GM23248 (cell line): ENCODE data around the gene AGXT. TPM values are rescaled to one million over a fixed set of nuclear protein-coding genes. Genes with fewer than 3 reads are reported as not detected.

ENCODE experiments used
- DNase-seq: peaks from one replicate; pipeline ENCODE4 v3.0.0-alpha.2; 2015
- H2AFZ ChIP-seq: fragments of 200-600 bp; sonication (generic); 2 replicates; pipeline ENCODE4 v1.6.1; 2016; ENCODE audit warnings: antibody characterized with exemption
- H3F3A ChIP-seq: fragments of 200-600 bp; sonication (generic); 2 replicates; pipeline ENCODE4 v1.6.1; 2016; ENCODE audit warnings: mild to moderate bottlenecking, antibody characterized with exemption, mixed run types; ENCODE audit not compliant: insufficient read depth
- H3K27ac ChIP-seq: fragments of 200-600 bp; sonication (generic); 2 replicates; pipeline ENCODE4 v1.5.1; 2016; ENCODE audit warnings: mild to moderate bottlenecking
- H3K27me3 ChIP-seq: fragments of 200-600 bp; sonication (generic); replicated peaks from 2 replicates; pipeline ENCODE4 v1.6.1; 2016; ENCODE audit warnings: mild to moderate bottlenecking; ENCODE audit not compliant: insufficient read depth
- H3K36me3 ChIP-seq: fragments of 200-600 bp; sonication (generic); 2 replicates; pipeline ENCODE4 v1.6.1; 2016; ENCODE audit warnings: low read depth, mild to moderate bottlenecking
- H3K4me1 ChIP-seq: fragments of 200-600 bp; sonication (generic); 2 replicates; pipeline ENCODE4 v1.6.1; 2016; ENCODE audit warnings: mild to moderate bottlenecking; ENCODE audit not compliant: insufficient read depth
- H3K4me2 ChIP-seq: fragments of 200-600 bp; sonication (generic); one replicate; pipeline ENCODE4 v1.6.1; 2016; ENCODE audit warnings: mild to moderate bottlenecking; ENCODE audit not compliant: unreplicated experiment
- H3K4me3 ChIP-seq: fragments of 200-600 bp; sonication (generic); 2 replicates; pipeline ENCODE4 v1.5.1; 2016; ENCODE audit warnings: mild to moderate bottlenecking
- H3K79me2 ChIP-seq: fragments of 200-600 bp; sonication (generic); 2 replicates; pipeline ENCODE4 v1.6.1; 2016; ENCODE audit warnings: mild to moderate bottlenecking; ENCODE audit not compliant: insufficient read depth
- H3K9ac ChIP-seq: fragments of 200-600 bp; sonication (generic); 2 replicates; pipeline ENCODE4 v1.6.1; 2016; ENCODE audit warnings: mild to moderate bottlenecking
- H3K9me2 ChIP-seq: fragments of 200-600 bp; sonication (generic); 2 replicates; pipeline ENCODE4 v1.6.1; 2016; ENCODE audit warnings: mixed run types, mild to moderate bottlenecking, moderate library complexity; ENCODE audit not compliant: insufficient read depth
- H3K9me3 ChIP-seq: fragments of 200-600 bp; sonication (generic); one replicate; pipeline ENCODE4 v1.6.1; 2017; ENCODE audit warnings: low read depth
- H4K20me1 ChIP-seq: fragments of 200-600 bp; sonication (generic); 2 replicates; pipeline ENCODE4 v1.6.0; 2016; ENCODE audit not compliant: insufficient read depth
- EZH2 ChIP-seq: fragments of 200-600 bp; sonication (generic); IDR thresholded peaks from 2 replicates; pipeline ENCODE4 v1.6.1; 2018; ENCODE audit warnings: antibody characterized with exemption, mild to moderate bottlenecking; ENCODE audit not compliant: insufficient read depth, poor library complexity, severe bottlenecking
- EZH2phosphoT487 ChIP-seq: fragments of 200-600 bp; sonication (generic); IDR thresholded peaks from 2 replicates; pipeline ENCODE4 v1.6.1; 2018; ENCODE audit warnings: antibody characterized with exemption, moderate library complexity, mild to moderate bottlenecking, low read depth; ENCODE audit not compliant: insufficient read depth
- WGBS, 2 experiments: methylation state at CpG; one replicate each; pipeline ENCODE4 v1.1.6; 2015 to 2017; ENCODE audit warnings: low lambda C conversion rate in 2 of 2, low coverage in 1 of 2; ENCODE audit errors: missing lambda C conversion rate in 2 of 2; 5-methylcytosine and 5-hydroxymethylcytosine counted together
- in situ Hi-C: fragments of 300-500 bp; cut with MboI; formaldehyde crosslinking; loops from 2 replicates; pipeline ENCODE4 v1.15.0; 2020
- polyA plus RNA-seq: library from polyadenylated mRNA; unstranded; fragments of >200 nt; fragmentation: Nextera tagmentation; extraction: Ambion mirVana; gene quantifications from 2 replicates; pipeline ENCODE4 v1.2.1, GENCODE V29; 2016
- total RNA-seq: library from RNA; depleted of rRNA; stranded (reverse); fragments of >200 nt; shearing (Covaris generic); gene quantifications from 2 replicates; pipeline ENCODE4 v1.2.3, GENCODE V29; 2014

AGXT gene
- total and polyA plus RNA-seq, 2 experiments from 2014 or later, result not detected

DNA sequence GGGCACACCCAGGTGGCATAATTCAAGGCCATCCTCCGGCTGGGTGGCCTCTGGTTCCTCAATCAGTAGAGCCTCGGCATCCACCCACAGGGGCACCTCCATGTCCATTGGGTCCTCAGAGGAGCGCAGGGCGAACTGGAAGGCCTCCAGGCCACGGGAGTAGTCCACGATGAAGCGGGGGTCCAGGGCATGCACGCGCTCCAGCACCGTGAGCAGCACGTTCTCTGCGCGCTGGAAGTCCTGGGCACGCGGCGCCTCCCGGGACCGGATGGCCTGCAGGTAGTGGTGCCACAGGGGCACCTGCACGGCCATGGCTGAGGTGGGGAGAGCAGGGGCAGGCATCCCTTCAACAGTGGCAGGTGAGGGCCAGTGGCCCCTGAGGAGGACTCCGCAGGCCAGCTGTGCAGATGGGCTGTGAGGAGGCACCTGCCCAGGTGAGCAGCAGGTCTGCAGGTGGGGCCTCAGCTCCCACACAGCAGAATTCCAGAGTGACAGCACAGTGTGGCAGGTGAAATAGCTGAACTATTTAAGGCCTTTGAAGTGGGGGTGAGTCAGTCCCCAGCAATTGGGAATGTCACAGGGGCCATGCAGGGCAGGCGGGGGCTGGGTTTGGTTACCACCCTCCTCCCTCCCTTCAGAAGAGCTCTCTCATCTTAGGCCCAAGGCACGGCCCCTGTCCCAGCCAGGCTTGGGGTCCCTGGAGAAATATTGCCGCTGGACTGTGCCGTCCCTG, 27.2 kb downstream of the AGXT start, which contains the start of gene MAB21L4:
TSS of gene MAB21L4 (minus strand) at position 501 of the 733 bp plus-strand sequence. CDS start at position 342, 159 bp downstream.
- Histone ChIP-seq H4K20me1 (no peaks in the 10 kb centered on the region), H3K79me2 (no peaks in the 10 kb centered on the region), H3F3A (no peaks in the 10 kb centered on the region), H3K9me2 (no peaks in the 10 kb centered on the region), H3K4me3 (no peak within 1 kb of the TSS), H3K27ac (no peak within 1 kb of the TSS), H3K4me1 (no peaks in the 10 kb centered on the region), H3K36me3 (no peaks in the 10 kb centered on the region), H3K9me3 (no peaks in the 10 kb centered on the region), H2AFZ (no peak within 1 kb of the TSS), H3K9ac (no peak within 1 kb of the TSS), H3K27me3 (no peaks in the 10 kb centered on the region), H3K4me2 (no peak within 1 kb of the TSS)
- in situ Hi-C loops, result no loop called here
- no peak for TF ChIP-seq EZH2phosphoT487
- TF ChIP-seq EZH2, result no peak
- 82 to 83% methylated on average over 19 to 24 of the region's 24 CpGs for WGBS, 2 experiments
- DNase-seq, result no peak

- Histone ChIP-seq H3K27ac (no peak overlapping the region), H3K4me1 (no peaks in the 10 kb centered on the region), H3K36me3 (no peaks in the 10 kb centered on the region), H3K9me3 (no peaks in the 10 kb centered on the region), H3K4me3 (no peak overlapping the region), H3F3A (no peaks in the 10 kb centered on the region), H2AFZ (no peak overlapping the region), H3K9ac (no peak overlapping the region), H3K4me2 (no peak overlapping the region), H3K9me2 (no peaks in the 10 kb centered on the region), H3K27me3 (no peaks in the 10 kb centered on the region), H4K20me1 (no peaks in the 10 kb centered on the region), H3K79me2 (no peaks in the 10 kb centered on the region)
- 36 to 49% methylated on average over 3 of the region's 7 CpGs for WGBS, 2 experiments
- DNase-seq, result no peak
- in situ Hi-C loops, result no loop called here
- TF ChIP-seq EZH2 (no peak), EZH2phosphoT487 (no peak)
These were observed 27.8 kb downstream of the AGXT start for GRCh38 chr2:240896394-240896793.

- Histone ChIP-seq H3K9me3 (no peaks in the 10 kb centered on the region), H3K9ac (no peak overlapping the region), H3K79me2 (no peaks in the 10 kb centered on the region), H3K36me3 (no peaks in the 10 kb centered on the region), H3K4me2 (no peak overlapping the region), H3K27me3 (no peaks in the 10 kb centered on the region), H3K4me1 (no peaks in the 10 kb centered on the region), H3K4me3 (no peak overlapping the region), H3K9me2 (no peaks in the 10 kb centered on the region), H4K20me1 (no peaks in the 10 kb centered on the region), H3K27ac (no peak overlapping the region), H2AFZ (no peak overlapping the region), H3F3A (no peaks in the 10 kb centered on the region)
- in situ Hi-C loops, result no loop called here
- TF ChIP-seq EZH2, result no peak
- no peak for TF ChIP-seq EZH2phosphoT487
- 59 to 68% methylated on average over 19 to 23 of the region's 23 CpGs for WGBS, 2 experiments
- no peak for DNase-seq
These were observed 28.5 kb downstream of the AGXT start for GRCh38 chr2:240896871-240897692.

GRCh38 chr2:240898108-240898730, 29.6 kb downstream of the AGXT start:
- TF ChIP-seq EZH2phosphoT487 (no peak), EZH2 (no peak)
- Histone ChIP-seq H3K36me3 (no peaks in the 10 kb centered on the region), H3K27ac (no peak overlapping the region), H3K9ac (no peak overlapping the region), H3K9me2 (no peaks in the 10 kb centered on the region), H3K4me2 (no peak overlapping the region), H3F3A (no peaks in the 10 kb centered on the region), H2AFZ (no peak overlapping the region), H3K79me2 (no peaks in the 10 kb centered on the region), H3K4me1 (no peaks in the 10 kb centered on the region), H3K9me3 (no peaks in the 10 kb centered on the region), H4K20me1 (no peaks in the 10 kb centered on the region), H3K27me3 (no peaks in the 10 kb centered on the region), H3K4me3 (no peak overlapping the region)
- WGBS, 2 experiments, result 55 to 61% methylated on average over 16 to 17 of the region's 17 CpGs
- no peak for DNase-seq
- in situ Hi-C loops, result no loop called here
